Transverse colon (tissue), 4 donors: Measurements from ENCODE around the gene GLDC.

Experiments
- POLR2AphosphoS5 ChIP-seq, 3 donors: sonication (generic); formaldehyde crosslinking; IDR thresholded peaks; one replicate each; pipeline ENCODE4 v1.6.1; 2016; ENCODE audit warnings: antibody characterized with exemption in 3 of 3
- TF ChIP-seq, protein P1 (sequence below), 5 experiments: fragments of 200-600 bp in 3 of 5; fragments of 450-650 bp in 2 of 5; sonication (generic) in 3 of 5; IDR thresholded peaks; 1 replicate in 2 of 5; 2 replicates in 3 of 5; pipeline ENCODE4 v1.5.1; 2016 to 2017; ENCODE audit warnings: antibody characterized with exemption in 5 of 5, inconsistent platforms in 3 of 5, mild to moderate bottlenecking in 2 of 5, moderate library complexity in 1 of 5

DNA sequence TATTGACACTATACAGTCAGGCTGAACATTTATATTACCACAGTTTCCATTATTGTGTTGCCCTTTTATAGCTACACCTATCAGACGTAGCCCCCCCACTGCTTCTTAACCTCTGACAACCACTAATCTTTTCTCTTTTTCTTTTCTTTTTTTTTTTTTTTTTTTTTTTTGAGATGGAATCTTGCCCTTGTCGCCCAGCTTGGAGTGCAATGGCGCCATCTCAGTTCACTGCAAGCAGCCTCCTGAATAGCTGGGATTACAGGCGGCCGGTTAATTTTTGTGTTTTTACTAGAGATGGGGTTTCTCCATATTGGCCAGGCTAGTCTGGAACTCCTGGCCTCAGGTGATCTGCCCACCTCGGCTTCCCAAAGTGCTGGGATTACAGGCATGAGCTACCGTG, 157.1 kb downstream of the GLDC start:
- TF ChIP-seq, protein P1, sequence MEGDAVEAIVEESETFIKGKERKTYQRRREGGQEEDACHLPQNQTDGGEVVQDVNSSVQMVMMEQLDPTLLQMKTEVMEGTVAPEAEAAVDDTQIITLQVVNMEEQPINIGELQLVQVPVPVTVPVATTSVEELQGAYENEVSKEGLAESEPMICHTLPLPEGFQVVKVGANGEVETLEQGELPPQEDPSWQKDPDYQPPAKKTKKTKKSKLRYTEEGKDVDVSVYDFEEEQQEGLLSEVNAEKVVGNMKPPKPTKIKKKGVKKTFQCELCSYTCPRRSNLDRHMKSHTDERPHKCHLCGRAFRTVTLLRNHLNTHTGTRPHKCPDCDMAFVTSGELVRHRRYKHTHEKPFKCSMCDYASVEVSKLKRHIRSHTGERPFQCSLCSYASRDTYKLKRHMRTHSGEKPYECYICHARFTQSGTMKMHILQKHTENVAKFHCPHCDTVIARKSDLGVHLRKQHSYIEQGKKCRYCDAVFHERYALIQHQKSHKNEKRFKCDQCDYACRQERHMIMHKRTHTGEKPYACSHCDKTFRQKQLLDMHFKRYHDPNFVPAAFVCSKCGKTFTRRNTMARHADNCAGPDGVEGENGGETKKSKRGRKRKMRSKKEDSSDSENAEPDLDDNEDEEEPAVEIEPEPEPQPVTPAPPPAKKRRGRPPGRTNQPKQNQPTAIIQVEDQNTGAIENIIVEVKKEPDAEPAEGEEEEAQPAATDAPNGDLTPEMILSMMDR (IDR thresholded peaks at IDR 0.05): no peak
- TF ChIP-seq POLR2AphosphoS5 (IDR thresholded peaks at IDR 0.05): no peak
